ENCODE measurements around the gene ANKRD31.

ANKRD31 gene

DNA sequence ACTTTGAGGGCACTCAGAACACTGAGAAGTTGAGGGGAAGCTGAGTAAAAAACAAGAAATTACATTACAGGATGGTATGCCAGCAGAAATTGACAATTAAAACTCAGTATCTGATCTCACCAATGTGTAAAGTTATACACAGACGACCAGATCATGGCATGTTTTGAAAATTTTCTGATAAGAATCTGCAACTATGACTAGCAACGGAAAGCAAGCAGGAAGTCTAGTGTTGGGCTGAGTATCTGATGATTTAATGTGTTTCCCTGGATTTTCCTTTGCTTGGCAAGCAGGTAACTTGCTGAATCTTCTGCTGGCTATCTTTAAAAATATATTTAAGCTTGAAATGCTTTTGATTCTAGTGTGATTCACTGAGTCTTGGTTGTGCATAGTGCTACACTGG lies 179.1 kb downstream of the ANKRD31 start:
- no peak for FAIRE-seq

DNA sequence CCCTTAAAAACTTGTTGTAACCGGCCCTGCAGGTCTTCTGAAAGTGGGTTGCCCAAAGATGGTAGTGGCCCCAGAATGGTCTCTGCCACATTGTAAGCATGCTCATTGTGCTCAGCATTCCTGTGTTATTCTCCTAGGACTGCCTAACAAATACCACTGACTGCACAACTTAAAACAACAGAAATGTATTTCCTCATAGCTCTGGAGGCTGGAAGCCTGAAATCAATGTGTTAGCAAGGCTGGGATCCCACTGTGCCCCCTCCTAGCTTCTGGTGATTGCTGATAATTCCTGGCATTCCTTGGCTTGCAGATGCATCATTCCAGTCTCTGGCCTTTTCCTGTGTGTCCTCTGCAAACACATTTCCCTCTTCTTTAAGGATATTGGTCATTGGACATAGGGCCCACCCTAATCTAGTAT lies 180.9 kb downstream of the ANKRD31 start:
- no peak for FAIRE-seq

DNA sequence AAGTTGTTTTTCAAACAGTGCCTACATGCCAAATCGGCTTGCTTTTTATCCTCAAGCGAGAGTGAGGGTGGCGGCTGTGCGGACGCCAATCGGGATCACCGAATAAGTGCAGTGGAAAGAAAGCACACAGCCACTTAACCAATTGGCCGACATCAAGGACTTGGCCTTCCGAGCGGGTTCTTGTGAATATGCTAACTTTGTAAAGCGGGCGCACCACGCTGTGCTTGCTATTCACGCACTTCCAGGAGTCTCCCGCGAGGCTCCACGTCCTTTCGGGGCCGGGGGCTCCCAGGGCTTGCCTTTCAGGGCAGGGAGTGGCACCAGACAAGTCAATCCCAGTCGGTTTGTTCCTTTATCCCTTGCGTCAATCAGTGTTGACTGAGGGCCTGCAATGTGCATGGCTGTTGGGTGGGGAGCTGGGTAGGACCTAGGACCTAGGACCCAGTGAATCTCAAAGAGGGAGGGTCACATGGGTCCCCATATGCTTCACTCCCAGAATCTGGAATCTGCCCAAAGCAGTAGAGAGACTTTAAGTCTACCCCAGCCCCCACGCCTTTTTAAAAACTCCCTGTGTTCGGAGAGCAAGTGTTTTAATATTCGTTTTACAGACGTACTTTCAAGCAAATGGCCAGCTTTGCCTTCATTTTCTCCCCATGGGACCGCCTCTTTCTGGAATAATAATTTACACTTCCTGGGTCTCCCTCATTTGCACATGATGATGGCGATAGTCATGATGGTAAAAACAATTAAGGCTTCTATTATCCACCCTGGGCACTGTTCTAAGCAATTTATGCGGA lies 182.3 kb downstream of the ANKRD31 start:
- FAIRE-seq: no peak

GRCh38 chr5:75053304-75054133 lies 183.2 kb downstream of the ANKRD31 start:
- FAIRE-seq: no peak

DNA sequence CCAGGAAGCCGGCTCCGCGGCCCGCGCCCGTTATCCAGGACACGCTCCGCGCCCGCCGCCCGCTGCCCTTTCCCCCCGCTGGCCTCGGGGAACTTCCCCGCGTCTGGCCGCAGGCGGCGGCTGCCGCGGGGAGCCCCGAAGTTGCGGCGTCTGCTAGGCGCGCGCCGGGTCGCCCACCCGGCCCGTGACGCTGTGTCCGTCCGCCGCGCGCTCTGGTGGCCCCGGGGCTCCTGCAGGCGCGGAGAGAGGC lies 183.7 kb downstream of the ANKRD31 start:
- no peak for FAIRE-seq

GRCh38 chr5:75052192-75053053 lies 184.3 kb downstream of the ANKRD31 start, which contains the start of gene GCNT4:
Gene GCNT4 (minus strand): TSS chr5:75052558. CDS start chr5:75030037, 22,521 bp downstream.
- no peak for FAIRE-seq

GRCh38 chr5:75051217-75051751 lies 185.4 kb downstream of the ANKRD31 start:
- no peak for FAIRE-seq

- FAIRE-seq: no peak
Observed at GRCh38 chr5:75050415-75050814, 186.3 kb downstream of the ANKRD31 start.

GRCh38 chr5:75049456-75050351 lies 187.0 kb downstream of the ANKRD31 start:
- FAIRE-seq: no peak

DNA sequence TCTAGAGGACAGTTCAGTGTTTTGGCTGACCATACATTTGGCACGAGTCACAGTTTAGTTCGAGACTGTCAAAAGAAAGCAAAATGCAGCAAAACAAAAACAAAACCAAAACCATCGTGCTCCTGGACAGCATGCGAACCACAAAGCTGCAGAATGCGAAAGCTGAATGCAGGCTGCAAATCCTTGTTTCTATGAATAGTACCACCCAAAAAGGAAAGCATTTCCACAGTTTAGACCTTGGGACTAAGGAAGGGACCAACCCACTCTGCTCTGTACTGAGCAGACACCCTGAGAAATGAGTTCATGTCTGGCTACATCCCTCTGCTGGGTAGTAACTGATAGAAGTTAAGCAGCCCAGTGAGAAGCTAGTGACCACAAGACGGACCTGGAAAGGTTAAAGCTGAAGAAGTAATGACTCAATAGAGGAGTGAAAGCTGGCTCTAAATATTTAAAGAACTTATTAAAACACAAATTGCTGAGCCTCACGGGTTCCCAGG lies 188.2 kb downstream of the ANKRD31 start:
- no peak for FAIRE-seq

- no peak for FAIRE-seq
Observed at GRCh38 chr5:75047356-75047755, 189.3 kb downstream of the ANKRD31 start.

- no peak for FAIRE-seq
Observed at GRCh38 chr5:75046366-75047142, 190.1 kb downstream of the ANKRD31 start.

DNA sequence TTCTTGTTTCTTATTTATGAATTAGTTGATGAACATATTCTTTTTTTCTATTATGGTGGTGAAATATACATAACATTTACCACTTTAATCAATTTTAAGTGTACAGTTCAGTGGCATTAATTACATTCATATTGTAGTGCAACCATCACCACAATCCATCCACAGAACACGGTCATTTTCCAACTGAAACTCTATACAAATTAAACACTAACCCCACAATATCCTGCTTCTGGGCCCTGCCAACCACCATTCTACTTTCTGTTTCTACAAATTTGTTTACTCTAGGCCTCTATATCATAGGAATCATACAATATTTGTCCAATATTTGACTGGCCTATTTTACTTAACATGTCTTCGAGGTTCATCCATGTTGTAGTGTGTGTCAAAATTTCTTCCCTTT lies 191.6 kb downstream of the ANKRD31 start:
- no peak for FAIRE-seq

DNA sequence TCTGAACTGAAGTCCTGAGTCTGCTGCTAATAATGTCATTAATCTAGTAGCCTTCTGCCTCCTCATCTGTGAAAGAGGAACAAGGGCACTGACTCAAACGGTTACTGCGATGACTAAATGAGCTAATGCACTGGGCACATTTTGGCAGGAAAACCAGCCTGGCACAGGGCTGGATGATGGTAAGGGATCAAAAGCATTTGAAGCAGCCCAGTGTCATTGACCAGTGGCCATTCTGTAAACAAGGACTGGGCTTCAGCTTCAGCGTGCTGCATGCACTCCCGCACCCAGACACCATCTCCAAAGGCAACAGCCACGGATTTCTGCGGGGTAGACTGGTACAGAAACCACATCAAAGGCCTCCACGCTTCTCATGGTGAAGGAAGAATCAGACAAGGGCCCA lies 192.3 kb downstream of the ANKRD31 start:
- no peak for FAIRE-seq

- no peak for FAIRE-seq
Observed at GRCh38 chr5:75043633-75044264, 192.9 kb downstream of the ANKRD31 start.

DNA sequence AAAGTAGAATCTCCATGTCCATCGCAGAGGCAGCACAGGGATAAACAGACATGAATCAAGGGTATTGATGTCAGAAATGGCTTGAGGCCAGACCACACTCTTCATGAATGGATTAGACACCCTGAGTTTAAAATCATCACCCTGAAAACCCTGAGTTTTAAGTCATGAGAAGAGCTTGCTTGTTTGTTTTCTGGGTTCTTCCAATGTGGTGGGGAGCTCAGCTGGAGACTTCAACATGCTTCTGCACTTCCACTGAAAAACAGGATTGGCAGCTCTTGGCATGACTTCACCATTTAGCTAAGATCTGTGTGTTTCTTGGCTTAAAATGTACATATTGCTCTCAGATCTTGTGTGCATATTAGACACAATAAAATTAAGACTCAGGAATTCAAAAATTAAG lies 194.2 kb downstream of the ANKRD31 start:
- FAIRE-seq: no peak

- no peak for FAIRE-seq
Observed at GRCh38 chr5:75040973-75041372, 195.7 kb downstream of the ANKRD31 start.

GRCh38 chr5:75037106-75037505 lies 199.6 kb downstream of the ANKRD31 start:
- no peak for FAIRE-seq

- no peak for FAIRE-seq
Observed at GRCh38 chr5:75034137-75034739, 202.4 kb downstream of the ANKRD31 start.

DNA sequence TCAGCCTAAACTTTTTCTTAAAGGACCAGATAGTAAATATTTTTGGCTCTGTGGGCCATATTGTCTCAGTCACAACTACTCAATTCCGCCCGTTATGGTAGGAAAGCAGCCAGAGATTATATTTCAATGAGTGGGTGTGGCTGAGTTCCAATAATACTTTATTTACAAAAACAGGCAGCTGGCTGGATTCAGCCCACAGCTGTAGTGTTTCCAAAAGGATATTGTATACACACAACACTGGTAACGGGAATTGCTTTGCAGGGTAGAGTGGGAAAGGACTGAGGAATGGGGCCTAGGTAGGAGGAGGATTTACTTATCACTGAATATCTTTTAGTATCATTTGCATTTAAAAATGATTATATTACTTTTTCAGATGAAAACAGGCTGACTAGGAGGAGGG lies 205.3 kb downstream of the ANKRD31 start:
- FAIRE-seq: no peak
